Loucy (cell line): ENCODE results near the gene MCF2L2.

Experiments used
- H2AFZ ChIP-seq: fragments of 200-600 bp; sonication (generic); 2 replicates; pipeline ENCODE4 v1.6.0; 2016; ENCODE audit warnings: antibody characterized with exemption, mild to moderate bottlenecking, low read length, moderate library complexity
- H3F3A ChIP-seq: fragments of 200-600 bp; 2 replicates; pipeline ENCODE4 v1.6.0; 2016; ENCODE audit warnings: antibody characterized with exemption, low read depth, mild to moderate bottlenecking
- H3K27me3 ChIP-seq: fragments of 200-600 bp; sonication (generic); 2 replicates; pipeline ENCODE4 v1.6.1; 2014; ENCODE audit warnings: low read length, mild to moderate bottlenecking; ENCODE audit not compliant: insufficient read depth, poor library complexity, severe bottlenecking
- H3K36me3 ChIP-seq: fragments of 200-600 bp; sonication (generic); 2 replicates; pipeline ENCODE4 v1.6.1; 2016; ENCODE audit warnings: low read length; ENCODE audit not compliant: insufficient read depth
- H3K4me1 ChIP-seq: fragments of 200-600 bp; sonication (generic); 2 replicates; pipeline ENCODE4 v1.5.1; 2014; ENCODE audit warnings: low read length, mild to moderate bottlenecking; ENCODE audit not compliant: insufficient read depth, poor library complexity, severe bottlenecking
- H3K4me2 ChIP-seq: fragments of 200-600 bp; sonication (generic); 2 replicates; pipeline ENCODE4 v1.6.0; 2014; ENCODE audit warnings: antibody characterized with exemption, low read length, low read depth, mild to moderate bottlenecking; ENCODE audit not compliant: poor library complexity, severe bottlenecking
- H3K4me3 ChIP-seq: fragments of 200-600 bp; sonication (generic); 2 replicates; pipeline ENCODE4 v1.5.1; 2014; ENCODE audit warnings: low read length, mild to moderate bottlenecking, mixed read lengths; ENCODE audit not compliant: poor library complexity, severe bottlenecking
- H3K79me2 ChIP-seq: fragments of 200-600 bp; sonication (generic); 2 replicates; pipeline ENCODE4 v1.6.1; 2014; ENCODE audit warnings: low read length; ENCODE audit not compliant: insufficient read depth
- H3K9ac ChIP-seq: fragments of 200-600 bp; sonication (generic); 2 replicates; pipeline ENCODE4 v1.6.0; 2014; ENCODE audit warnings: mild to moderate bottlenecking, low read depth, low read length, moderate library complexity; ENCODE audit not compliant: poor library complexity, severe bottlenecking
- H3K9me2 ChIP-seq: fragments of 200-600 bp; sonication (generic); replicated peaks from 2 replicates; pipeline ENCODE4 v1.6.1; 2016; ENCODE audit warnings: low read depth, low read length, mixed read lengths
- H3K9me3 ChIP-seq: fragments of 200-600 bp; sonication (generic); 2 replicates; pipeline ENCODE4 v1.6.1; 2014; ENCODE audit warnings: mild to moderate bottlenecking, antibody characterized with exemption, low read length, low read depth; ENCODE audit not compliant: insufficient read depth
- H4K20me1 ChIP-seq: fragments of 200-600 bp; sonication (generic); 2 replicates; pipeline ENCODE4 v1.6.0; 2014; ENCODE audit warnings: antibody characterized with exemption, low read length, mild to moderate bottlenecking; ENCODE audit not compliant: insufficient read depth, poor library complexity, severe bottlenecking
- EZH2phosphoT487 ChIP-seq: fragments of 200-600 bp; IDR thresholded peaks from 2 replicates; pipeline ENCODE4 v1.6.1; 2018; ENCODE audit warnings: antibody characterized with exemption, mild to moderate bottlenecking, moderate library complexity, borderline replicate concordance
- TF ChIP-seq, protein P1 (sequence below): fragments of 200-600 bp; sonication (generic); conservative IDR thresholded peaks from 2 replicates; pipeline ENCODE4 v1.5.1; 2014; ENCODE audit warnings: mild to moderate bottlenecking, antibody characterized with exemption, low read length

Gene MCF2L2

GRCh38 chr3:183129243-183129642, 299.2 kb downstream of the MCF2L2 start:
- no peaks in the 10 kb centered on the region for H3K36me3 ChIP-seq

GRCh38 chr3:183128709-183129108, 299.7 kb downstream of the MCF2L2 start:
- TF ChIP-seq EZH2phosphoT487 = no peak
- TF ChIP-seq, protein P1, sequence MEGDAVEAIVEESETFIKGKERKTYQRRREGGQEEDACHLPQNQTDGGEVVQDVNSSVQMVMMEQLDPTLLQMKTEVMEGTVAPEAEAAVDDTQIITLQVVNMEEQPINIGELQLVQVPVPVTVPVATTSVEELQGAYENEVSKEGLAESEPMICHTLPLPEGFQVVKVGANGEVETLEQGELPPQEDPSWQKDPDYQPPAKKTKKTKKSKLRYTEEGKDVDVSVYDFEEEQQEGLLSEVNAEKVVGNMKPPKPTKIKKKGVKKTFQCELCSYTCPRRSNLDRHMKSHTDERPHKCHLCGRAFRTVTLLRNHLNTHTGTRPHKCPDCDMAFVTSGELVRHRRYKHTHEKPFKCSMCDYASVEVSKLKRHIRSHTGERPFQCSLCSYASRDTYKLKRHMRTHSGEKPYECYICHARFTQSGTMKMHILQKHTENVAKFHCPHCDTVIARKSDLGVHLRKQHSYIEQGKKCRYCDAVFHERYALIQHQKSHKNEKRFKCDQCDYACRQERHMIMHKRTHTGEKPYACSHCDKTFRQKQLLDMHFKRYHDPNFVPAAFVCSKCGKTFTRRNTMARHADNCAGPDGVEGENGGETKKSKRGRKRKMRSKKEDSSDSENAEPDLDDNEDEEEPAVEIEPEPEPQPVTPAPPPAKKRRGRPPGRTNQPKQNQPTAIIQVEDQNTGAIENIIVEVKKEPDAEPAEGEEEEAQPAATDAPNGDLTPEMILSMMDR = no peak
- H3K36me3 ChIP-seq = no peaks in the 10 kb centered on the region
- no peak overlapping the region for H3K4me3 ChIP-seq

More at GRCh38 chr3:183129243-183129642, 299.2 kb downstream of the MCF2L2 start:
- Histone ChIP-seq H3K4me3 (no peak overlapping the region), H3F3A (no peaks in the 10 kb centered on the region), H3K9me3 (0 out of 2 replicates have a peak, but pooled peaks cover 4% of the 10 kb centered on the region), H3K9me2 (no peaks in the 10 kb centered on the region), H3K79me2 (no peaks in the 10 kb centered on the region), H3K4me2 (no peak overlapping the region), H3K4me1 (no peaks in the 10 kb centered on the region), H2AFZ (no peak overlapping the region), H3K9ac (no peak overlapping the region), H4K20me1 (no peaks in the 10 kb centered on the region), H3K27me3 (no peaks in the 10 kb centered on the region)
- TF ChIP-seq EZH2phosphoT487 = no peak
- TF ChIP-seq, protein P1 = no peak

More at GRCh38 chr3:183128709-183129108, 299.7 kb downstream of the MCF2L2 start:
- no peaks in the 10 kb centered on the region for H3F3A ChIP-seq
- no peaks in the 10 kb centered on the region for H3K9me2 ChIP-seq
- no peaks in the 10 kb centered on the region for H3K4me1 ChIP-seq
- no peak overlapping the region for H3K4me2 ChIP-seq
- 0 out of 2 replicates have a peak, but pooled peaks cover 4% of the 10 kb centered on the region for H3K9me3 ChIP-seq
- H3K79me2 ChIP-seq = no peaks in the 10 kb centered on the region
- H3K9ac ChIP-seq = no peak overlapping the region
- H2AFZ ChIP-seq = no peak overlapping the region
- no peaks in the 10 kb centered on the region for H4K20me1 ChIP-seq
- H3K27me3 ChIP-seq = no peaks in the 10 kb centered on the region
